Uterus (tissue), 3 donors: ENCODE measurements around the gene TARP.
A peak's percentile ranks its signal among the peaks of the same experiment; 100 is the strongest.

Source experiments
- DNase-seq, 2 donors: peaks; one replicate each; pipeline ENCODE4 v3.0.0-alpha.2; 2019 to 2020
- H3K27ac ChIP-seq, 2 donors: fragments of 200-600 bp; sonication (generic); 1 replicate in 1 of 2; 2 replicates in 1 of 2; pipeline ENCODE4 v1.5.1; 2016 to 2018
- H3K27me3 ChIP-seq, 2 donors: fragments of 200-600 bp; sonication (generic); one replicate each; pipeline ENCODE4 v1.5.1; 2018 to 2019; ENCODE audit warnings: control low read depth in 1 of 2
- H3K36me3 ChIP-seq, 2 donors: fragments of 200-600 bp; sonication (generic); one replicate each; pipeline ENCODE4 v1.5.1; 2019; ENCODE audit warnings: control low read depth in 1 of 2
- H3K4me1 ChIP-seq, 2 donors: fragments of 200-600 bp; sonication (generic); one replicate each; pipeline ENCODE4 v1.5.1; 2018 to 2019; ENCODE audit warnings: control low read depth in 1 of 2
- H3K4me3 ChIP-seq, 2 donors: fragments of 200-600 bp; sonication (generic); 1 replicate in 1 of 2; 2 replicates in 1 of 2; pipeline ENCODE4 v1.5.1; 2018 to 2019; ENCODE audit warnings: mild to moderate bottlenecking in 1 of 2
- H3K9me3 ChIP-seq, 2 donors: fragments of 200-600 bp; sonication (generic); one replicate each; pipeline ENCODE4 v1.5.1; 2019; ENCODE audit warnings: control low read depth in 1 of 2
- POLR2A ChIP-seq, 2 donors: fragments of 450-650 bp; IDR thresholded peaks; one replicate each; pipeline ENCODE4 v1.6.1; 2016; ENCODE audit warnings: antibody characterized with exemption in 2 of 2, mild to moderate bottlenecking in 1 of 2, moderate library complexity in 1 of 2
- intact Hi-C: fragments of 100-400 bp; cut with DNase I; formaldehyde crosslinking; loops from one replicate; pipeline ENCODE4 v1.15.1; 2023; ENCODE audit warnings: low total_unique reads
- TF ChIP-seq, protein P1 (sequence below), 4 experiments: fragments of 200-600 bp in 2 of 4; fragments of 450-650 bp in 2 of 4; sonication (generic) in 2 of 4; IDR thresholded peaks; one replicate each; pipeline ENCODE4 v1.5.1; 2016 to 2019; ENCODE audit warnings: antibody characterized with exemption in 4 of 4, mild to moderate bottlenecking in 2 of 4, moderate library complexity in 1 of 4
- donor health status: DM: yes; HTN: yes; CAD: no.

Gene TARP

DNA sequence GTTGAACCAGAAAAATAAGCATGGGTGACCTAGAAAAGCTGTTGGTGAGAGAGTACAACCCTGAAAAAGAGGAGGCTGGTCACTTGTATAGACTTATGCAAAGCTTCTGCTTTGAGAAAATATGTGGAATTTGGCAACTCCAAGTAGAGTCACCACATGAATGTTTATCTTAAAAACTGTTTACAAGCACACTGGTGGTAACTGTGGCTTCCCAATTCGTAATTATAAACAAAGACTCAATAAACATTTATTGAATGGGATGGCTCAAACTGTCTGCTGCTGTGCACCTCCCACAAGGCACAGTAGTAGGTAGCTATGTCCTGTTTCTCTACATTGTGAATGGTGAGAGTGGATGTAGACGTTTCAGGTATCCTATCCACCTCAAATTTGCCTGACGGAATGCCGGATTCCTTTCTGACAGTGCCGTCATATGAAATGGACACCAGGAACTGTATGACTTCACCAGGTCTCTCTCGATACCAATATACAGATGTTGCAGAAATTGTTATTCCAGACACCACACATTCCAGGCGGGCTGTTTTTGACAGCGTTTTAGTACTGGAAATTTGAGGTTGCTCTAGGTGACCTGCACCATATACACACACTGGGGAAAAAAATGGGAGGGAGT, 43.4 kb upstream of the TARP start:
- intact Hi-C loops: no loop called here
- TF ChIP-seq POLR2A (IDR thresholded peaks at IDR 0.05): no peak
- TF ChIP-seq, protein P1, sequence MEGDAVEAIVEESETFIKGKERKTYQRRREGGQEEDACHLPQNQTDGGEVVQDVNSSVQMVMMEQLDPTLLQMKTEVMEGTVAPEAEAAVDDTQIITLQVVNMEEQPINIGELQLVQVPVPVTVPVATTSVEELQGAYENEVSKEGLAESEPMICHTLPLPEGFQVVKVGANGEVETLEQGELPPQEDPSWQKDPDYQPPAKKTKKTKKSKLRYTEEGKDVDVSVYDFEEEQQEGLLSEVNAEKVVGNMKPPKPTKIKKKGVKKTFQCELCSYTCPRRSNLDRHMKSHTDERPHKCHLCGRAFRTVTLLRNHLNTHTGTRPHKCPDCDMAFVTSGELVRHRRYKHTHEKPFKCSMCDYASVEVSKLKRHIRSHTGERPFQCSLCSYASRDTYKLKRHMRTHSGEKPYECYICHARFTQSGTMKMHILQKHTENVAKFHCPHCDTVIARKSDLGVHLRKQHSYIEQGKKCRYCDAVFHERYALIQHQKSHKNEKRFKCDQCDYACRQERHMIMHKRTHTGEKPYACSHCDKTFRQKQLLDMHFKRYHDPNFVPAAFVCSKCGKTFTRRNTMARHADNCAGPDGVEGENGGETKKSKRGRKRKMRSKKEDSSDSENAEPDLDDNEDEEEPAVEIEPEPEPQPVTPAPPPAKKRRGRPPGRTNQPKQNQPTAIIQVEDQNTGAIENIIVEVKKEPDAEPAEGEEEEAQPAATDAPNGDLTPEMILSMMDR (IDR thresholded peaks at IDR 0.05): no peak

DNA sequence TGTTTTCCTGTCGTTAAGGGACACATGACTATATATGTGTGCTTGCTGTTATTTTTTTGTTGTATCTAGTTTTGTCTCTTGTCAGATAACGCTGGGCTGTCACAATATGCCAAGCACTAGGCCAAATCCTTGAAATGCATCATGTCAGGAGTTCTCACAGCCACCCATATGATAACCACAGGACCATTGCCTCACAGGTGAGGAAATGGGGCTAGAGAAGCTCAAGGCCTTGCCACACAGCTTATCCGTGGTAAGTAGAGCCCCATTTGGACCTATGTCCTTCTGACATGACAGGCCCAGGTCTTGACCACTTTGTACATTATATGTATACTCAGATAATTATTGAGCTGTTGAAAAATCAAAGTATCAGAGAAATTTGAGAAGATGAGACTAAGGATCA, 42.0 kb upstream of the TARP start:
- H3K4me3 ChIP-seq: no peak overlapping the region
- H3K27me3 ChIP-seq: no peaks in the 10 kb centered on the region
- H3K4me1 ChIP-seq: no peaks in the 10 kb centered on the region
- intact Hi-C loops: no loop called here
- no peak for DNase-seq
- TF ChIP-seq POLR2A (IDR thresholded peaks at IDR 0.05): no peak
- TF ChIP-seq, protein P1 (IDR thresholded peaks at IDR 0.05): no peak
- no peaks in the 10 kb centered on the region for H3K9me3 ChIP-seq
- H3K36me3 ChIP-seq: no peaks in the 10 kb centered on the region
- no peak overlapping the region for H3K27ac ChIP-seq

More for the DNA sequence above, 43.4 kb upstream of the TARP start:
- H3K36me3 ChIP-seq: no peaks in the 10 kb centered on the region
- H3K4me3 ChIP-seq: no peak overlapping the region
- no peaks in the 10 kb centered on the region for H3K4me1 ChIP-seq
- H3K27ac ChIP-seq: no peak overlapping the region
- H3K9me3 ChIP-seq: no peaks in the 10 kb centered on the region
- no peaks in the 10 kb centered on the region for H3K27me3 ChIP-seq
- no peak for DNase-seq

- intact Hi-C loops: no loop called here
- H3K36me3 ChIP-seq: no peaks in the 10 kb centered on the region
- no peaks in the 10 kb centered on the region for H3K4me1 ChIP-seq
- no peak for DNase-seq
- no peaks in the 10 kb centered on the region for H3K27me3 ChIP-seq
- TF ChIP-seq, protein P1 (IDR thresholded peaks at IDR 0.05): no peak
- TF ChIP-seq POLR2A (IDR thresholded peaks at IDR 0.05): no peak
- H3K9me3 ChIP-seq: no peaks in the 10 kb centered on the region
- H3K27ac ChIP-seq: peak overlapping the region; percentile 23 to 53
- no peak overlapping the region for H3K4me3 ChIP-seq
Observed at GRCh38 chr7:38312821-38313220, 39.4 kb upstream of the TARP start.

- H3K27ac ChIP-seq: peak overlapping the region; percentile 36 to 56
- no peak for DNase-seq
- no peak for TF ChIP-seq POLR2A (IDR thresholded peaks at IDR 0.05)
- TF ChIP-seq, protein P1 (IDR thresholded peaks at IDR 0.05): no peak
- H3K4me1 ChIP-seq: no peaks in the 10 kb centered on the region
- no peaks in the 10 kb centered on the region for H3K36me3 ChIP-seq
- H3K4me3 ChIP-seq: peak overlapping the region; percentile 17 to 31
- no peaks in the 10 kb centered on the region for H3K27me3 ChIP-seq
- intact Hi-C loops: no loop called here
- H3K9me3 ChIP-seq: no peaks in the 10 kb centered on the region
Observed at GRCh38 chr7:38311329-38311937, 38.0 kb upstream of the TARP start.

DNA sequence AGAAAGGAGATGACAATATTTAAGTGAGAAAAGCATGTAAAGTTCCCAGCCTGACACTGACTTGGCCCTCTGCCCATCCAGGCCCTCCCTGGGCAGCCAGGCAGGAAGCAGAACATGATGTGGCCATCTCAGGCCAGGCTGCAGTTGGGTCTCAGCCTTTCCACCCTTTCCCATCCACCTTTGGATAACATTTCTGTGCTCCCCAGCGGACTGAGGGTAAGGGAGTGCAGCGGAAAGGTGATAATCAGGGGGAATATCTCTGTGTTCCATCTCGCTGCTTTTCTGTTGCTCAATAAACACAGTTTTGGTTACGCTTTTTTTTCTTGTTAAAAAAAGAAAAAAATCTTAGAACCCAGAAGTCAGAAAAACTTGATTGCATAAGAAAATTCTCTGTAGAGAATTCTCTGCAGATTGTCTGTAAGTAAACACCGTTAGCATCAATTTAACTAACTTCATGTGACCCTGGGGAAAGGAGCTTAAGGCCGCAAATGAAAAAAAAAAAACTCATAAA, 37.2 kb upstream of the TARP start:
- Histone ChIP-seq H3K36me3 (no peaks in the 10 kb centered on the region), H3K27me3 (no peaks in the 10 kb centered on the region), H3K27ac (peak overlapping the region; percentile 44 to 56), H3K4me1 (no peaks in the 10 kb centered on the region), H3K9me3 (no peaks in the 10 kb centered on the region), H3K4me3 (peak overlapping the region in 1 of 2 donors; percentile 17)
- DNase-seq: peak; percentile 27 to 43
- intact Hi-C loops: no loop called here
- TF ChIP-seq, protein P1 (IDR thresholded peaks at IDR 0.05): no peak
- no peak for TF ChIP-seq POLR2A (IDR thresholded peaks at IDR 0.05)
